ENCODE results near the gene PCBP2.

PCBP2 gene

DNA sequence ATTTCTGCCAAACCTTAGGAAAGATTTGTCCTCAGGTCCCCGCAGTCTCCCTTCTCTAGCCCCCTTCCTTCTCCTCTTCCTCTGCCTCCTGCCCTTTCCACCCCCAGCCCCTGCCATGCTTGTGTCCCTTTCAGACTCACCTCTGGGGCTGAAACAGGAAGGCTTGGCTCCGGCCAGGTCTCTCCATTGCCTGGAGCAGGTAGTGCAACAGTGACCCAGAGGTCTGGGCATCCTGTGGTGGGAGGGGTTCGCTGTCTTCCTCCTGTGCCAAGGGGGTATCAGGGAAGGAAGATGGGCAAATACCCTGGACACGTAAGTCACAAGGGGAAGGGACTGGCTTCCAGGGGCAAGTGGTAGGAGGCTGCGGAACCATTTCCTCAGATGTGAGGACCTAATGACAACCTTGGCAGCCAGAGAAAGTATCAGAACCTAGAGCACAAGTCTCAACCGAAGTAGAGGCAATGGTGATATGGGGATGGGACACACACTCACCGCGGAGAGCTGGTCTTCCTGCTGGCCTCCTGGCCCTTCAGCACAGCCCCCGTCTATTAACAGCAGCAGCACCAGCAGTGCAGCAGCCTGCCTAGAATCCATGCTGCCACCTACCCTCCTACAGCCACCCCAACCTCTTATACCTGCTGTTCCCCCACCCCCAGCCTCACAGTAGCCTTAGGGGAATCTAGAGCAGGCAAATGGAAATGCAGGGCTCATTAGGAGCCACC lies 55.1 kb downstream of the PCBP2 start, which contains the start of gene NPFF:
TSS of gene NPFF (minus strand) at position 604 of the 722 bp plus-strand sequence. CDS start at position 594, 10 bp downstream.
- no peak for TF ChIP-seq TSHZ2 (CRISPR knock-in tag; IDR thresholded peaks at IDR 0.05)
- TF ChIP-seq TOX (CRISPR knock-in tag; IDR thresholded peaks at IDR 0.05; ENCODE audit: borderline replicate concordance), result no peak
- TF ChIP-seq, protein P1, sequence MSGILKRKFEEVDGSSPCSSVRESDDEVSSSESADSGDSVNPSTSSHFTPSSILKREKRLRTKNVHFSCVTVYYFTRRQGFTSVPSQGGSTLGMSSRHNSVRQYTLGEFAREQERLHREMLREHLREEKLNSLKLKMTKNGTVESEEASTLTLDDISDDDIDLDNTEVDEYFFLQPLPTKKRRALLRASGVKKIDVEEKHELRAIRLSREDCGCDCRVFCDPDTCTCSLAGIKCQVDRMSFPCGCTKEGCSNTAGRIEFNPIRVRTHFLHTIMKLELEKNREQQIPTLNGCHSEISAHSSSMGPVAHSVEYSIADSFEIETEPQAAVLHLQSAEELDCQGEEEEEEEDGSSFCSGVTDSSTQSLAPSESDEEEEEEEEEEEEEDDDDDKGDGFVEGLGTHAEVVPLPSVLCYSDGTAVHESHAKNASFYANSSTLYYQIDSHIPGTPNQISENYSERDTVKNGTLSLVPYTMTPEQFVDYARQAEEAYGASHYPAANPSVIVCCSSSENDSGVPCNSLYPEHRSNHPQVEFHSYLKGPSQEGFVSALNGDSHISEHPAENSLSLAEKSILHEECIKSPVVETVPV (CRISPR knock-in tag; IDR thresholded peaks at IDR 0.05), result no peak
- TF ChIP-seq GLIS3 (CRISPR knock-in tag; IDR thresholded peaks at IDR 0.05), result no peak
- no peak for TF ChIP-seq ZC3H10 (CRISPR knock-in tag; IDR thresholded peaks at IDR 0.05)
- ATAC-seq, result no peak

GRCh38 chr12:53507603-53507885 lies 55.6 kb downstream of the PCBP2 start:
- no peak for ATAC-seq
- no peak for TF ChIP-seq ZC3H10 (CRISPR knock-in tag; IDR thresholded peaks at IDR 0.05)
- no peak for TF ChIP-seq ZFP3 (CRISPR knock-in tag; IDR thresholded peaks at IDR 0.05)
- TF ChIP-seq BACH2 (CRISPR knock-in tag; IDR thresholded peaks at IDR 0.05; ENCODE audit: borderline replicate concordance), result no peak
- TF ChIP-seq ZNF70 (CRISPR knock-in tag; IDR thresholded peaks at IDR 0.05), result no peak
- no peak for TF ChIP-seq GLIS3 (CRISPR knock-in tag; IDR thresholded peaks at IDR 0.05)
- no peak for TF ChIP-seq ARNTL (CRISPR knock-in tag; IDR thresholded peaks at IDR 0.05; ENCODE audit: borderline replicate concordance, low read depth)
- TF ChIP-seq ZFP30 (CRISPR knock-in tag; IDR thresholded peaks at IDR 0.05), result no peak
- TF ChIP-seq, protein P2, sequence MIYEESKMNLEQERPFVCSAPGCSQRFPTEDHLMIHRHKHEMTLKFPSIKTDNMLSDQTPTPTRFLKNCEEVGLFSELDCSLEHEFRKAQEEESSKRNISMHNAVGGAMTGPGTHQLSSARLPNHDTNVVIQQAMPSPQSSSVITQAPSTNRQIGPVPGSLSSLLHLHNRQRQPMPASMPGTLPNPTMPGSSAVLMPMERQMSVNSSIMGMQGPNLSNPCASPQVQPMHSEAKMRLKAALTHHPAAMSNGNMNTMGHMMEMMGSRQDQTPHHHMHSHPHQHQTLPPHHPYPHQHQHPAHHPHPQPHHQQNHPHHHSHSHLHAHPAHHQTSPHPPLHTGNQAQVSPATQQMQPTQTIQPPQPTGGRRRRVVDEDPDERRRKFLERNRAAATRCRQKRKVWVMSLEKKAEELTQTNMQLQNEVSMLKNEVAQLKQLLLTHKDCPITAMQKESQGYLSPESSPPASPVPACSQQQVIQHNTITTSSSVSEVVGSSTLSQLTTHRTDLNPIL (CRISPR knock-in tag; IDR thresholded peaks at IDR 0.05; ENCODE audit: low read depth), result no peak
- no peak for TF ChIP-seq TCF4 (CRISPR knock-in tag; IDR thresholded peaks at IDR 0.05; ENCODE audit: borderline replicate concordance)
- TF ChIP-seq, protein P1 (CRISPR knock-in tag; IDR thresholded peaks at IDR 0.05), result no peak
- TF ChIP-seq ZNF8 (CRISPR knock-in tag; IDR thresholded peaks at IDR 0.05), result no peak
- TF ChIP-seq ISL1 (CRISPR knock-in tag; IDR thresholded peaks at IDR 0.05), result no peak
- TF ChIP-seq RARB (CRISPR knock-in tag; IDR thresholded peaks at IDR 0.05), result no peak

GRCh38 chr12:53508534-53509170 lies 56.8 kb downstream of the PCBP2 start:
- TF ChIP-seq CSDC2 (CRISPR knock-in tag; IDR thresholded peaks at IDR 0.05) (no peak), OSR1 (CRISPR knock-in tag; IDR thresholded peaks at IDR 0.05) (no peak), ZFP30 (CRISPR knock-in tag; IDR thresholded peaks at IDR 0.05) (no peak), ESRRG (CRISPR knock-in tag; IDR thresholded peaks at IDR 0.05) (no peak), BACH2 (CRISPR knock-in tag; IDR thresholded peaks at IDR 0.05; ENCODE audit: borderline replicate concordance) (no peak), ZNF8 (CRISPR knock-in tag; IDR thresholded peaks at IDR 0.05) (no peak), GLIS3 (CRISPR knock-in tag; IDR thresholded peaks at IDR 0.05) (no peak), TSHZ2 (CRISPR knock-in tag; IDR thresholded peaks at IDR 0.05) (no peak), SNAI2 (CRISPR knock-in tag; IDR thresholded peaks at IDR 0.05) (no peak), ARNTL (CRISPR knock-in tag; IDR thresholded peaks at IDR 0.05; ENCODE audit: borderline replicate concordance, low read depth) (no peak), TCF4 (CRISPR knock-in tag; IDR thresholded peaks at IDR 0.05; ENCODE audit: borderline replicate concordance) (no peak), ZC3H10 (CRISPR knock-in tag; IDR thresholded peaks at IDR 0.05) (no peak)
- TF ChIP-seq, protein P2 (CRISPR knock-in tag; IDR thresholded peaks at IDR 0.05; ENCODE audit: low read depth), result no peak
- peak; percentile 95 for ATAC-seq
